Right renal cortex interstitium (tissue), 3 donors: ENCODE data around the gene DSG4. TPM values are rescaled to one million over a fixed set of nuclear protein-coding genes. Genes with fewer than 3 reads are reported as not detected.

Source experiments
- DNase-seq, 3 donors: peaks; one replicate each; pipeline ENCODE4 v3.0.0-alpha.2; 2013; ENCODE audit warnings: low read depth in 3 of 3, low spot score in 2 of 3
- polyA plus RNA-seq, 3 donors: library from polyadenylated mRNA; unstranded; fragments of 120-200 nt; gene quantifications; one replicate each; pipeline ENCODE4 v1.2.1, GENCODE V29; 2013; ENCODE audit not compliant: insufficient read length in 3 of 3

Gene DSG4
- polyA plus RNA-seq, 3 donors: 0.03 TPM; not detected in 1

DNA sequence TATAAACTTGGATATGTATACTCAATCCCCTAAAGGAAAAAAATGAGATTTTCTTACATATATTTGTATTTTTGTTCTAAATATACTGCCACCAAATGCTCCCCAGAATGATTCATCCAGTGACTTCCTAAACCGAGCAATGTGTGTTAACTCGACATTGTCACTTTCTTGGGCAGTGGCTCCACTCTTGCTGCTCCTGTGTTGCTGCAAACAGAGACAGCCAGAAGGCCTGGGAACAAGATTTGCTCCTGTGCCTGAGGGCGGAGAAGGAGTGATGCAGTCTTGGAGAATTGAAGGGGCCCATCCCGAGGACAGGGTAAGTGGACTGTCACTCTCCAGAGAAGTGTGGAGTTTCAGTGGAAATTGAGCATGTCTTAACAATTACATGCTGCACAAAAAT is 32.7 kb downstream of the DSG4 start:
- DNase-seq: no peak

DNA sequence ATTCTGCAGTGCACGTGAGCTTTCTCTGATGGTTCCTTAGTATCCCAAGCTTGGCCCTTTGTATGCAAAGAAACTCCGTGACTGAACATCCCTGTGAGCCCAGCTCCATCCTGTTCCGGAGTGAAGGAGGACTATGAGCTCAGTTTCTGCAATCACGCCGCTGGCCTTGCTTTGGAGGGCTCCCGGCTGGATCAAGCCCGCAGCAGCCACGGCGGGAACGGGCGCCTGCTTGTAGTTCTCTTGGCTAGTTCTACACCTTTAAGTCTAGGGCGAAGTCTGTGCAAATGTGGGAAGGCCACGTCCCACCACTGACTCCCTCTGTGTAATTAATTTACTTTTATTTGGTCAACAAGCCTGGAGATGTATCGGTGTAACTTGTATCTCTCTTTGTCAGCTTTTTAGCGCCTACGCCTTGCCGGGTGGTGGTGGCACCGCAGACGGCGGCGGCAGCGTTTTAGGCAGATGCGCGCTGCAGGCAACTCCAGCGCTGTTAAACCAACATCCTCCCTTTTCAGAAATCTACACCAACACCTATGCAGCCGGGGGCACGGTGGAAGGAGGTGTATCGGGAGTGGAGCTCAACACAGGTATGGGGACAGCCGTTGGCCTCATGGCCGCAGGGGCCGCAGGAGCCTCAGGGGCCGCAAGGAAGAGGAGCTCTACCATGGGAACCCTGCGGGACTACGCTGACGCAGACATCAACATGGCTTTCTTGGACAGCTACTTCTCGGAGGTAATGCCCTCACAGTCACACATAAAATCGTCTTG is 34.3 kb downstream of the DSG4 start:
- DNase-seq: no peak

- no peak for DNase-seq
Measured at GRCh38 chr18:31413137-31413536, 36.6 kb downstream of the DSG4 start.

GRCh38 chr18:31417850-31418249 is 41.3 kb downstream of the DSG4 start:
- no peak for DNase-seq

GRCh38 chr18:31419457-31419932 is 42.9 kb downstream of the DSG4 start:
- DNase-seq: no peak

GRCh38 chr18:31420032-31420431 is 43.5 kb downstream of the DSG4 start:
- DNase-seq: no peak

DNA sequence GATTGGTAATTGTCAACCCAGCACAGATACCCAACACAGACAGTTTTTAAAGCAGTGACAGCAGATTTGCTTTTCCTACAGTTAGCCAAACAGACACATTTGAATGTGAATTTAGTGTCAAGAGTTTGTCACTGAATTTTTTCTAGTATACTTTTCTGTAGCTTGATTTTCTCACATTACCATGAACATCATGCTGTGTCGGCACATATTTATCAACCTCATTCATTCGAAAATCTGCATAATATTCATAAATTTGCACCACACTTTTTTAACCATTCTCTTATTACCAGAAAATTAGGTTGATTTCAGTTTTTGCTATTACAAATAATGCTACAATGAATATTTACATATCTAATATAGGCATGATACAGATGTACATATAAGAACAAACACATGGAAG is 43.9 kb downstream of the DSG4 start:
- no peak for DNase-seq

DNA sequence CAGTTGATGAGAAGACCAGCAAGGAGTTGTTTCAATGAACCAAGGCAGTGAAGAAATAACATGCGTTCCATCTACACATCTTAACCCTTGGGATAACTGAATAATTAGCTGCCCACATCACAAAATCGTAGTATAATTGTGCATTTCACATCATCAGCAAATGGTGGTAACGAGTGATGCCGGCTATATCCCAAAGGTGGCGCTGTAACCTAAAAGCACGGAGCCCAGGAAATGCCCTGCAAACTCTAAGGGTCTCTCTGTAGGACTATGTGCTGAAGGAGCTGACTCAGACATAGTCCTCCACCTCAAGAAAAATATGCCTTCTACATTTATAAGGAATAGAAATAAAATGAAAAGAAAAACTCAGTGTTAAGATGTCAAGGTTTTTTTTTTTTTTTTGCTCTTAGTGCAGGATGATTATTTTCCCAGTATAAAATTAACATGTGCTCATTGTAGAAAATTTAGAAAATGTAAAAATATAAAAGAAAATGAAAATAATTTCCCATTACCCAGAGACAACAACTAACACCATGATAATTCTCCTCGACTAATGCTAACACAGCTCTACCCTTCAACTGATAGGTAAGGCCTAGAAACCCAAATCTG is 47.9 kb downstream of the DSG4 start:
- no peak for DNase-seq

DNA sequence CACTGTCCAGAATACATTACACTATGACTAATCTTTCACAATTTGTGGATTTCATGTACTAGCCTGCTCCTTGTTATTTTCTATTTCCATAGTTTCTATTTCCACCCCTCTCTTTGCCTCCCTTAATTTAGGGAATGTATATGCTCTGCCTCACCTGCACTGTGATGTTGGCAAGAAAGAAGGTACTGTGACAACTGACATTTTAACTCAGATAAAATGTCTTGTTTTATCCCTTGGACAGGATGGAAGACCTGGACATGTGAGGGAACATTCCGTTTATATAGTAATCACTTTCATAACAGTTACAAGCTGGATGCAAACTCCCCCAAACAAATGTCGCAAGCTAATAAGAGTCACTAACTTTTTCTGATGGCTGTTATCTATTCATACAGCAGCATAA is 49.4 kb downstream of the DSG4 start:
- no peak for DNase-seq

GRCh38 chr18:31426871-31427406 is 50.4 kb downstream of the DSG4 start:
- DNase-seq: no peak

GRCh38 chr18:31428211-31428610 is 51.6 kb downstream of the DSG4 start:
- no peak for DNase-seq

DNA sequence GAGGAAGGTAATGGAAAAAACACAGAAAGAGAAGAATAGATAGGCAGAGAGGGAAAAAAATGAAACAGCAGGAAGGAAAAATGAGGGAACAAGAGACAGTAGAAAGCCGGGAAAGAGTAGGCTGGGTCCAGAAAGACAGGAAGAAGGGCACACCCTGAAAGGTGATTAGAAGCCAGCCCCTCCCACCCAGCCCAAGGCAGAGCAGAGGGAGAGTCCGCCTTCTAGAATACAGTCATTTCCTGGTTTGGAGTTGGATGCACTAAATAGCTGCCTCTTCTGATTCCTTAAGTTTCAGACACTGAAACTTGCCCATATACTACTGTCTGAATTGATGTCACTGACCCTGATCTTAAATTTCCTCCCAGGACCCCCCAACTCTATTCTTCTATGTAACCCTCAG is 53.0 kb downstream of the DSG4 start:
- no peak for DNase-seq

GRCh38 chr18:31430072-31430471 is 53.5 kb downstream of the DSG4 start:
- no peak for DNase-seq

- DNase-seq: no peak
Measured at GRCh38 chr18:31430554-31430953, 54.0 kb downstream of the DSG4 start.

DNA sequence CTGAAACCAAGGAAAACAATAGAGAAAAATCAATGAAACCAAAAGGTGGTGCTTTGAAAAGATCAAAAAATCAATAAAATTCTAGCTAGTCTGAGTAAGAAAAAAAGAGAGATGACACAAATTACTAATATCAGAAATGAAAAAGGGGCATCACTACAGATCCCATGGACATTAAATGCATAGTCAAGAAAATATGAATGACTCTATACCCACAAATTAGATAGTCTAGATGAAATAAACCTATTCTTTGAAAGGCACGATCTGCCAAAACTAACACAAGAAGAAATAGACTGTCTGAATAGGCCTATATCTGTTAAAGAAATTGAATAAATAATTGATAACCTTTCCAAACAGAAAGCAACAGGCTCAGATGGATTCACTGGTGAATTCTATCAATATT is 55.7 kb downstream of the DSG4 start:
- no peak for DNase-seq

GRCh38 chr18:31436825-31437224 is 60.2 kb downstream of the DSG4 start:
- DNase-seq: no peak

GRCh38 chr18:31438402-31438801 is 61.8 kb downstream of the DSG4 start:
- DNase-seq: no peak

- DNase-seq: no peak
Measured at GRCh38 chr18:31439807-31440325, 63.3 kb downstream of the DSG4 start.

DNA sequence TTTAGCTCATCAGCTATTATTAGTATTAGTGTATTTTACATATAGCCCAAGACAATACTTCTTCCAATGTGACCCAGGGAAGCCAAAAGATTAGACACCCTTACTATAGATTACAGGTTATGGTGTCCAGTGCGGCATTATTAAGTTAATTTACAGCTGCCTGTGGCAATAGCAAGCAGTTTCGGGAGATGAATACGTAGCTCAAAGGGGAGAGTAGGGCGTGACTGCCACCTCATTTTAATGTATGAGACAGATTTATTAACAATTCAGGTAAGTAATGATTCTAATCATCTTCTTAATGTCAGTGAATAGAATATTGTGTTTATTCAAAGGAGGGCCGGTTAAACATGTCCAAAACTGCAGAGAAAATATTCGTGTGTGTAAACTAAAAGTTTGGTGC is 64.2 kb downstream of the DSG4 start:
- no peak for DNase-seq

- no peak for DNase-seq
Measured at GRCh38 chr18:31441493-31441892, 64.9 kb downstream of the DSG4 start.

DNA sequence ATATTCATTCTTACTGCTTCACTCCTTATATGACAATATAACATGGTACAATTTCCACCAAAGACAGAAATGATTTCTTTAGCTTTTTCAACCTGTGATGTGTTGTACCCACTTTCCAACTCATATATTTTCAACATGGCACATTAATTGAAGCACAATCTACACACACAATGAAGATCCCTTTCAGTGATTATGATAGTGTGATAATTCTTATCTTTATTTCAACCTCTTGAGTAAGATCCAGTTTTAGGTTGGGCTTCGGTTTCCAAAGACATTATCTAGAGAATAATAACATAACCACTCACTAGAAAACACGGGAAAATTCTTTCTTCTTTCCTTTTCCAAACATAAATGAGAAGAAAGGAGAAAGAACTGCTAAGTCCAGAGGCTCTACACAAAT is 67.6 kb downstream of the DSG4 start:
- no peak for DNase-seq

DNA sequence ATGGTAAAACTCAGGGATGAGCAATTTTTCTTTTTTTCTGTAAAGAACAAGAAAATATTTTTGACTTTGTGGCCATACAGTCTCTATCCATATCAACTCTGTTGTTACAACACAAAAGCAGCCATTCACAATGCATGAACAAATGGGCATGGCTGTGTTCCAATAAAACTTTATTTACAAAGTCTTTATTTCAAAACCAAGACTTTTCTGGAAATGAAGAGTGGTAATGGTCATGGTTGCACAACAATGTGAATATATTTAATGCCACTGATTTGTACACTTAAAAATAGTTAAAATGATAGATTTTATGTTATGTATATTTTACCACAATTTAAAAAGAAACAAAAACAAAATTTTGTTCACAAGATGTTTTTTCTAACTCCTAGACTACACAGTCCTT is 69.3 kb downstream of the DSG4 start:
- no peak for DNase-seq
